ENCODE data around the gene SNPH. TPM values are rescaled to one million over a fixed set of nuclear protein-coding genes. Genes with fewer than 3 reads are reported as not detected.

The SNPH gene
- total and polyA plus RNA-seq, 2 of the 4 experiments (the other 2 are of a cell fraction) = 3.1 to 4.5 TPM

GRCh38 chr20:1336699-1337367 lies 70.7 kb downstream of the SNPH start:
- ChIA-PET CTCF (no interaction called here), POLR2A (ENCODE audit: unreplicated experiment) (interaction anchor here (0.6 kb wide), 1 partner anchor 46 kb away, joined by 3 read pairs; no protein-coding TSS in a partner anchor)
- Histone ChIP-seq H2AFZ (replicated peaks; ENCODE audit: low read length, poor library complexity) (no peak overlapping the region), H2BK120ac (ENCODE audit: low read depth, low read length) (no peak overlapping the region; the same call in 1 of the 2 replicates), H2BK5ac (ENCODE audit: low read depth, low read length, poor library complexity, severe bottlenecking) (no peak overlapping the region), H4K20me1 (ENCODE audit: insufficient read depth, low read length) (peaks cover 7% of the 10 kb centered on the region), H3K4me2 (ENCODE audit: low read depth, low read length) (no peak overlapping the region), H2AK9ac (replicated peaks; ENCODE audit: low read depth, low read length, poor library complexity) (no peak overlapping the region), H3K9ac (ENCODE audit: low read depth, low read length) (no peak overlapping the region), H3K79me1 (ENCODE audit: low read depth in 1 of 2, low read length in 2 of 2) (peaks cover 26 to 72% of the 10 kb centered on the region in 2 experiments), H2AK5ac (ENCODE audit: low read depth, low read length) (peak overlapping the region; percentile 43; the same call in 1 of the 2 replicates), H4K91ac (ENCODE audit: insufficient read depth, low read depth, low read length) (no peak overlapping the region), H3K4me3 (ENCODE audit: insufficient read depth, low read depth, low read length) (no peak overlapping the region), H3K27ac (ENCODE audit: insufficient read depth, low read length) (no peak overlapping the region), H3K23ac (ENCODE audit: low read depth, low read length) (no peak overlapping the region), H2BK15ac (ENCODE audit: low read depth, low read length) (no peak overlapping the region), H3K36me3 (ENCODE audit: control insufficient read depth, insufficient read depth, low read length) (peaks cover 9% of the 10 kb centered on the region; the same call in 1 of the 2 replicates), H3K9me1 (ENCODE audit: insufficient read depth, low read length) (peaks cover 34% of the 10 kb centered on the region), H4K5ac (ENCODE audit: low read depth, low read length) (no peak overlapping the region), H2BK20ac (ENCODE audit: low read depth, low read length) (no peak overlapping the region), H3K4me1 (ENCODE audit: control insufficient read depth, insufficient read depth, low read length) (peaks cover 14% of the 10 kb centered on the region), H3K56ac (ENCODE audit: extremely low read depth, insufficient read depth, low read length) (no peak overlapping the region), H3K18ac (ENCODE audit: low read depth, low read length) (no peak overlapping the region), H3K9me3 (ENCODE audit: control insufficient read depth, insufficient read depth, low read length) (no peaks in the 10 kb centered on the region), H3K27me3 (ENCODE audit: control insufficient read depth, insufficient read depth, low read length) (no peaks in the 10 kb centered on the region), H4K8ac (ENCODE audit: low read depth in 2 of 2, low read length in 2 of 2) (no peak overlapping the region), H3K14ac (replicated peaks; ENCODE audit: low read depth, low read length) (peak overlapping the region; percentile 20), H3K4ac (ENCODE audit: low read depth, low read length) (no peak overlapping the region)
- in situ Hi-C loops (cut with MboI; ENCODE audit: low sequenced_read_pairs) (loop anchor here (25.0 kb wide), 1 partner anchor 500 kb away; no protein-coding TSS in a partner anchor), dilution Hi-C loops (cut with HindIII; ENCODE audit: low sequenced_read_pairs, unreplicated experiment) (no loop called here), intact Hi-C loops (cut with micrococcal nuclease) (no loop called here)
- BruUV-seq (replicated peaks) = no TSS peak
- 75% methylated on average over 8 of the region's 14 CpGs; no CpG with 5 or more reads in 1 of the 2 experiments for WGBS, 2 experiments (ENCODE audit: extremely low coverage in 2 of 2, insufficient read length in 1 of 2)
- DNase-seq = no peak
- peak; percentile 16; the same call in 1 of the 2 replicates for ATAC-seq (ENCODE audit: low read depth)
- TF ChIP-seq BHLHE40 (IDR thresholded peaks at IDR 0.05; ENCODE audit: low read depth, low read length) = no peak
- no peak for TF ChIP-seq RAD21 (IDR thresholded peaks at IDR 0.05; ENCODE audit: low read length)
- no peak for TF ChIP-seq CEBPB (IDR thresholded peaks at IDR 0.05; ENCODE audit: low read depth, low read length)
- no peak for TF ChIP-seq POLR2A (IDR thresholded peaks at IDR 0.05; ENCODE audit: low read depth, low read length)
- TF ChIP-seq CTCF (conservative IDR thresholded peaks at IDR 0.05; ENCODE audit: low read depth, low read length) = no peak
- no peak for TF ChIP-seq MXI1 (IDR thresholded peaks at IDR 0.05; ENCODE audit: borderline replicate concordance, low read depth, low read length)
- TF ChIP-seq SMC3 (IDR thresholded peaks at IDR 0.05; ENCODE audit: low read depth, low read length) = no peak
- no peak for TF ChIP-seq RFX5 (IDR thresholded peaks at IDR 0.05; ENCODE audit: low read depth, low read length)

Data from IMR-90 (cell line).